ENCODE measurements around the gene GRID2.

- TF ChIP-seq ZFX (IDR thresholded peaks at IDR 0.05; ENCODE audit: borderline replicate concordance) (no peak), CTCF (IDR thresholded peaks at IDR 0.05) (no peak)
These were observed 212.7 kb downstream of the GRID2 start for GRCh38 chr4:92516450-92516849.
